Measurements from ENCODE around the gene GLIS1.

GLIS1 gene

GRCh38 chr1:53543130-53543777, 195.7 kb downstream of the GLIS1 start:
- DNase-seq = peak; percentile 12

- no peak for DNase-seq
Observed at GRCh38 chr1:53542551-53542950, 196.4 kb downstream of the GLIS1 start.

- DNase-seq = peak; percentile 73
Observed at GRCh38 chr1:53541761-53542550, 197.0 kb downstream of the GLIS1 start.

GRCh38 chr1:53541263-53541625, 197.7 kb downstream of the GLIS1 start:
- no peak for DNase-seq

GRCh38 chr1:53540604-53541262, 198.2 kb downstream of the GLIS1 start:
- DNase-seq = no peak

GRCh38 chr1:53539711-53540603, 199.0 kb downstream of the GLIS1 start:
- no peak for DNase-seq

GRCh38 chr1:53539226-53539625, 199.7 kb downstream of the GLIS1 start:
- DNase-seq = no peak

- no peak for DNase-seq
Observed at GRCh38 chr1:53536606-53537005, 202.4 kb downstream of the GLIS1 start.

GRCh38 chr1:53535846-53536245, 203.1 kb downstream of the GLIS1 start:
- DNase-seq = no peak

GRCh38 chr1:53535226-53535625, 203.7 kb downstream of the GLIS1 start:
- DNase-seq = no peak

- DNase-seq = no peak
Observed at GRCh38 chr1:53532912-53533311, 206.1 kb downstream of the GLIS1 start.

GRCh38 chr1:53532377-53532776, 206.6 kb downstream of the GLIS1 start:
- DNase-seq = no peak

- DNase-seq = no peak
Observed at GRCh38 chr1:53530550-53530949, 208.4 kb downstream of the GLIS1 start.

- no peak for DNase-seq
Observed at GRCh38 chr1:53529555-53529954, 209.4 kb downstream of the GLIS1 start.

- no peak for DNase-seq
Observed at GRCh38 chr1:53527368-53527767, 211.6 kb downstream of the GLIS1 start.

- DNase-seq = peak; percentile 77
Observed at GRCh38 chr1:53526451-53527101, 212.4 kb downstream of the GLIS1 start.

GRCh38 chr1:53525595-53525994, 213.4 kb downstream of the GLIS1 start:
- no peak for DNase-seq

- no peak for DNase-seq
Observed at GRCh38 chr1:53524428-53525375, 214.3 kb downstream of the GLIS1 start.

- DNase-seq = peak; percentile 77
Observed at GRCh38 chr1:53521924-53522552, 216.9 kb downstream of the GLIS1 start.

GRCh38 chr1:53520481-53520880, 218.5 kb downstream of the GLIS1 start:
- no peak for DNase-seq

- DNase-seq = no peak
Observed at GRCh38 chr1:53519421-53519820, 219.5 kb downstream of the GLIS1 start.
